Activated CD8-positive, alpha-beta memory T cell treated with anti-CD3 and anti-CD28 coated beads, Interleukin-2, amount 50 U/mL, for 24 hours (primary cell): Measurements from ENCODE around the gene SLIT1.

Experiments used
- DNase-seq: peaks from one replicate; pipeline ENCODE4 v3.0.0-alpha.2; 2020; ENCODE audit errors: extremely low read depth

SLIT1 gene

DNA sequence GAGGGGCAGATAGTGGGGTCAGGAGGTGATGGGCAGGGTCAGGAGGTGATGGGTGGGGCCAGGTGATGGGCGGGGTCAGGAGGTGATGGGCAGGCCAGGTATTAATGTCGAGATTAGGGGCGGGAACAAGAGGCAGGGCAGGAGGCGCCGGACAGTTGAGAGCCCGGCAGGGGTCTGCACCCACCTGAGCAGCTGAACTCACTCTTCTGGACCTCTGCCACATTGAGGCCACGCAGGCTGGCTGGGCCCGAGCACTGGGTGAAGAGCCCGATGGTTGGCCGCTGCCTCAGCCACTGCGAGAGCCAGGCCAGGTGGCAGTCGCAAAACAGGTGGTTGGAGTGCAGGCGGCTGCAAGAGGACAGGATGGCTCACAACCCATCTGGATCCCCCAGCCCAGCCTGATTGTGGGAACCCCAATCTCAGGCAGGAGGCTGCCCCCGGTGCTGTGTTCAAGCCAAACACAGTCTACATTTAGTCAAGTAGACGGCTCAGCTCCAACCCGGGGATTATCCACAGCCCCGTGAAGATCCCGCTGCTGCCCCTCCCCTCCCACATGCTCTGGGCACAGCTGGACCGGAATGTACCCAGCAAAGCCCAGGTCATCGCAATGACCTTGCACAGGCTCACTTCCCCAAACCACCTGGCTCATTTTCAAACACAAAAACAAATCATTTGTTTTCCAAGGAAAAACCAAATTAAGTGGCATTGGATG lies 122.3 kb downstream of the SLIT1 start:
- no peak for DNase-seq

GRCh38 chr10:97062456-97062855 lies 123.3 kb downstream of the SLIT1 start:
- DNase-seq, result no peak

DNA sequence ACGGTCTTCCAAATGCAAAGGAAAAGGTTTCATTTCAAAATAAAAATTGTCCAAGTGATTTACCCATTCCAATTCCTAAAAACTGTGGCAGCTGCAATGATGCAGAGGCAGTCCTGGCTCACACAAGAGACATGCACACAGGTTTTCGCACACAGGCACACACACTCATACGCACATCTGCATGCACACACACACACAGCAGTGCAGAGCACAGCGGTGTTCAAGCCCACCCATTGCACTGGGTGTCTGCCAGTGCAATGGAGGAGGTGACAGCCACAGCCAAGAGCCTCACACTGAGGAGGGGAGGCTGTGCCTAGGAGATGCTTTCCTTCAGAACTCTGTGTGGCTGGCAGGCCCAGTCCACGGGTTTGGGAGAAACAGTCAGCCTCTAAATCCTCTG lies 123.7 kb downstream of the SLIT1 start:
- no peak for DNase-seq

- no peak for DNase-seq
Measured at GRCh38 chr10:97061423-97061822, 124.3 kb downstream of the SLIT1 start.

GRCh38 chr10:97060441-97061084 lies 125.2 kb downstream of the SLIT1 start:
- no peak for DNase-seq

DNA sequence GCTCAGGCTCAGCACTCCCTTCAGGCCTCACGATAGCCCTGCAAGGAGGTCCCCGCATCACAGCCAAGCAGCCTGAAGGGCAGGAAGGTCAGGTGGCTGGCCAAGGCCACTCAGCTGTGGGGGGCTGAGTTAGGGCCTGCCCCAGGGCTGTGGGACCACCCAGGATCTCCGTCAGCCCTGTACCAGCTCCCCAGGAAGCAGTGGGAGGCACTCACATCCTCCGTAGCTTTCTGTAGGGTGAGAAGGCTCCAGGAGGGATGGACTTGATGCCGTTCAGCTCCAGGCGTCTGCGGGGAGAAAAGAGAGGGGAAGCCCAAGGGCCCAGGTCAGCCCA lies 125.9 kb downstream of the SLIT1 start:
- DNase-seq, result no peak

- DNase-seq, result no peak
Measured at GRCh38 chr10:97059006-97059871, 126.5 kb downstream of the SLIT1 start.

DNA sequence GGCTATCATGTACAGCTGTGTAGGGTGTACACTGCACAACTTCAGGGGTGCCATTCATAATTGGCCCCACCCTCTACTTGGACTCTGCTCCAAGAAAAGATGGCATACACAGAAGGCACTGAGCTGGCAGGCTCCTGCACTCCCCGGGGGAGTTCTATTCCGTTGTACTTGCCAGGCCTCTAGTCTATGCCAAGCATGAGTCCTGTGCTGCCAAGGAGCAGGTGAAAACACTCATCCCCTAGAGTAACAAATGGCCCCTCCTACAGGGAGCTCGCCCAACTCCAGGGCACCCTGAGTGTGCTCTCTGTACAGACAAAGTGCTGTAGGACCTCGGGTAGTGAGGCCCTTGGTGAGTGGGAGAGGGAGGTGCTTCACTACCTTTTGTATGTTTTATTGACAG lies 127.2 kb downstream of the SLIT1 start:
- no peak for DNase-seq

- DNase-seq, result no peak
Measured at GRCh38 chr10:97057491-97058235, 128.1 kb downstream of the SLIT1 start.

DNA sequence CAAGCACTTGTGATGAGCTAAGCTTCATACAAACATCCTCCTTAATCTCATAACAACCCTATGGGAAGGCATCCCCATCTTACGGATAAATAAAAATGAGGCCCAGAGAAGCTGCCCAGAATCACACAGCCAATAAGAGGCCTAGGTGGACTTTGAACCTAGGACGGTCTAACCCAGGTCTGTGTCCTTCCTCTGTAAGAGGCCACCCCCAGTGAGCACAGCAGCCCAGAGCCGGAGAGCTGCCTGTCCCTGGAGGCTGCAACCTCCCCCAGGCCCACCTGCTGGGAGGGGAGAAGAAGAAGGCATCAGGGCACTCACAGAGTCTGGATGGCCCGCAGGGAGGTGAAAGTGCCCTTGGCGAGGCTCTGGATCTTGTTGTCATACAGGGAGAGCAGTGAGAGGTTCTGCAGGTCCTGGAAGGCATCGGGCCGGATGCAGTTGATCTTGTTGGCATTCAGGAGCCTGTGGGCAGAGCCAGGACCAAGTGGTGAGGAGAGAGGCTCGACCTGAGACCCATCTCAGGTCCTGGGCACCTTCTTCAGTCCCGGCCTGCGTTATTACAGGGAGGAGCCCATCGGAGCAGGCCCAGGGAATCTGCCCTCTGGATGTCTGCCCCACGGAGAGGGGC lies 129.6 kb downstream of the SLIT1 start:
- no peak for DNase-seq

DNA sequence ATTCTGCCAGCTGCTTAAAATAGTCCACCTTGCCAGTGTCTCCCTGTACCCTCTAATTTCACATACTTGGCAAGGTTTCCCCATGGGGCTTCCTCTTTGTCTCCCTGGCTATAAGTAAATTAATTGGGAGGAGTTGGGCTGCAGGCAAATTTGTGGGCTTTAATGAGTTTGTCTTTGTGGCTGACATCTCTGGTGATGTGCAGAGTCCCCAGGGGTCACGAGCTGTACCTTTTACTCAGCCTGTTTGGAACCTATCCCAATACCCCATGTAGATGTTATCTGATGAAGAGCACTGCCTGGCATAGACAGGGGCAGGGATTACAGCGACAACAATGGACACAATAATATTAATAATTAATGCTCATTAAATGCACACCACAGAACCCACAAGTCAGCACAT lies 132.5 kb downstream of the SLIT1 start:
- no peak for DNase-seq

DNA sequence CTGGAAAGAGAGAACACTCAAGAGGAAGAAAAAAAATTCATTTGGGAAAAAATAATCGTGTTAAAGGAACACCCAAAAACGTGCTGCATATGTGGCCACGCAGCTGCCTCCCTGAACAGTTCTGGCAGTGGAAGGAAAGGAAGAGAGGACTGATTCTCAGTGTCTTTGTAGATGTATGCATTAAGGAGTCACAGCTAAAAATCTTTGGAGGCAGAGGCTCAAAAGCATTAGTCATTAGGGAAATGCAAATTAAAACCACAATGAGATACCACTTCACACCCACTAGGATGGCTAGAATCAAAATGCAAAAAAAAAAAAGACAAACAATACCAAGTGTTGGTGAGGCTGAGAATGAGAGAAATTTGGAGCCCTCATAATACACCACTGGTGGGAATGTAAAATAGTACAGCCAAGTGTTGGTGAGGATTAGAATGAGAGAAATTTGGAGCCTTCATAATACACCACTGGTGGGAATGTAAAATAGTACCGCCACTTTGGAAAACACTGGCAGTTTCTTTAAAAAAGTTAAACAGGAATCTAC lies 134.7 kb downstream of the SLIT1 start:
- DNase-seq, result no peak

DNA sequence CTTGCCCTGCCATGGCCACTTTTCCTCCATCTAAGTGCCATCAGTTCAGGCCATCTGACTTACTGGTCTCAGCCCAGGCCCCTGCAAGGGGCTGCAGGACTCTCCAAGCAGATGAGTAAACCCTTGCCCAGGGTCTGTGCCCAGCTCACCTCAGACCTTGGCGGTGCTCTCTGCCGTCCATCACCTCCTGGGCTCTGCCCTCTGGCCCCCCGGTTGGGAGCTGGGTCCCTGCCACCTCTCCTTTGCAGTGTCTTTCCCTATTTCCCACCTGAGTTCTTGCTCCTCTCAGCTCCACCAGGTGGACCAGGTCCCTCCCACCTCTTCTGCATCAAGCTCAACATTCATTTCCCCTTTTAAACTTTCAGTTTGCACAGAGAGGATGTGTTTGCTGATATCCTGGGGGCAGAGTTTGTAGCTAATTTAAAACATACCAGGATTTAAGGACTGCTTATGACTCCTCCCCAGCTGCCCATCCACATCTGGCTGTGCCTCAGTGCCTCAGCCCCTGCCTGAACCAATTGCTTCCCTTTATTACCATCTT lies 135.5 kb downstream of the SLIT1 start:
- no peak for DNase-seq

DNA sequence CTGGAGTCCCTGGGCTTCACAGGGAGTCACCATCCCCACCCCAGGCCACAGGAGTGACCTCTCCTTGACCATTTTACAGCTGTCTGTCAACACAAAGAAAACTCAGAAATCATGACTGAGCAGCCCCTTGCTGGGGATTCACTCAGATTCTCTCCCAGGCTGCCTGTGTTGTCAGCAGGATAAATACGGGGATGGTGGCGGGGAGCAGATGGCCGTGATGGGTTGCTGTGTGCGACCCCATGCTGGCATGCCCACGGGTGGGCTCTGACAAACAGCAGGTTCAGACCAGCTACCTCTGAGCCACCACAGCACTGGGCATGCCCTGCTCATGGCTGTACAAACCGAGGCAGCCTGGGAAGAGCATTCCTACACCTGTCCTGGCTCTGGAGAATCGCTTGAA lies 136.1 kb downstream of the SLIT1 start:
- DNase-seq, result no peak

GRCh38 chr10:97048649-97049427 lies 136.9 kb downstream of the SLIT1 start:
- DNase-seq, result no peak

- no peak for DNase-seq
Measured at GRCh38 chr10:97047788-97048187, 138.0 kb downstream of the SLIT1 start.

DNA sequence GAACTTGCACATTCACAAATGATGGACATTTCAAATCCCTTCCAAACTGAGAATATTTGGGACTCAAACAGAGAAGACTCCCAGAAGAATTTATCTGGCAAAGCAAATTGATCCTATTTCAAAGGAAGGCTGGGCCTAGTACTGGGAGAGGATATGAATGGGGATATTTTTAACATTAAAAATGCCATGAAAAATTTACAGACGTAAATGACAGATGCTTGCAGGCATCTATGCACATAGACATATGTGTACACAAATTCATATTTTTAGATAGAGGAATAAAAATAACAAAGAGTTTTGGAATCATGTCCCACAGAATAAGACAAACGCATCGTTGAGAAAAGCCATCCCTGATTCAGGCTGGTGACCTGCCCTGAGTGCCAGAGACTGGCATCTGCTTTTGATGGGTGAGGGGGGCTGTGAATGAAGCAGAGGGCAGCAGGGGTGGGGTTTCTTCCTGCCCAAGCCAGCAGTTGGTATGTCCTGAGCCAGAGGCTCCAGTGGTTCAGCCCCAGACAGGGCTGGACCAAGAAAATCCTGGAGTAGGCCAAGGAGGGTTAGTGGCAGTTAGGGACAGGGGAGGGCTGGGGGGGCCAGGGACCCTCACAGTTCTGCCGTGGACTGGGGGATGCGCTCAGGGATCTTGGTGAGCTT lies 138.5 kb downstream of the SLIT1 start:
- no peak for DNase-seq

DNA sequence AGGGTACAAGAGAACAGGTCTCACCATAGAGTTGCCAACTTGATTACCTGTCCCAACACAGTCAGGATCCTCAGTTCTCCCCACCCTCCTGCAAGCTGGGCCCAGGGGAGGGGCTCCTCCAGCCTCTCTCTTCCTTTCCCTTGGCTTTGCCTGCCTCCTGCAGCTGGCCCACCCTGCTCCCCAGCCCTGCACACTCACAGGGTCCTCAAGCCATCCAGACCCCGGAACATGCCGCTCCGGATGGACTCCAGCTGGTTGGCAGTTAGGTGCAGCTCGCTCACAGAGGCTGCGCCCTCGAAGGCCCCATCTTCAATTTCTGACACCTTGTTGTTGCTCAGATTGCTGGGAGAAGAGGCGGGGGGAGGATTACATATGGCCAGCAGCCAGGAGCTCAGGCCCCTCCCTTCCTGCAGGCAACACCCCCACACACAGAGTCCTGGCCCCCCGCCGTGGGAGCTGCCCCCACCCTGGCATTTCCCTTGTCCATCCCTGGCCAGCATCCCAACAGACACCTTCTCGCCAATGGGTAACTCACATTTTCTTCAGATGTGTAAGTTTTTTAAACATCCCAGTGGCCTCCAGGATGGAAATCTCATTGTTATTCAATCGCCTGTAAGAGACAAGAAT lies 139.2 kb downstream of the SLIT1 start:
- DNase-seq, result no peak

GRCh38 chr10:97043563-97043855 lies 142.2 kb downstream of the SLIT1 start:
- no peak for DNase-seq
